C4-2B (cell line): Measurements from ENCODE around the gene LHB.

ENCODE experiments used
- CTCF ChIP-seq: fragments of 450-650 bp; conservative IDR thresholded peaks from 2 replicates; pipeline ENCODE4 v1.5.1; 2017; ENCODE audit warnings: mild to moderate bottlenecking
- ZFX ChIP-seq: fragments of 450-650 bp; IDR thresholded peaks from 2 replicates; pipeline ENCODE4 v1.6.1; 2017

- TF ChIP-seq CTCF: no peak
- TF ChIP-seq ZFX: no peak
These were observed 10.0 kb downstream of the LHB start for GRCh38 chr19:49006905-49007304.
